Naive thymus-derived CD4-positive, alpha-beta T cell (primary cell): ENCODE measurements around the gene PXYLP1. TPM values are rescaled to one million over a fixed set of nuclear protein-coding genes. Genes with fewer than 3 reads are reported as not detected.
"Not testable (repeated sequence)": the region's sequence is repeated elsewhere in the genome, so short reads cannot be mapped to it uniquely, and the experiment has no call there.

Experiments
- ATAC-seq: fragments of 150-1000 bp; cut with Tn5 transposase; 2 replicates; pipeline ENCODE4 v1.10.0; 2021; ENCODE audit warnings: mild to moderate bottlenecking, moderate library complexity
- CTCF ChIA-PET: fragments of 350-600 bp; sonication (Branson Sonifier 250); formaldehyde crosslinking; loops from one replicate; lab custom pipeline; 2021; ENCODE audit warnings: antibody characterized with exemption; lab: Charles Lee
- POLR2A ChIA-PET: fragments of 350-600 bp; sonication (Branson Sonifier 250); formaldehyde crosslinking; loops from one replicate; lab custom pipeline; 2021; ENCODE audit warnings: antibody characterized with exemption, inconsistent platforms; lab: Charles Lee
- DNase-seq, 9 donors: peaks; one replicate each; pipeline versions ENCODE4 v3.0.0 to v3.0.0-alpha.2; 2020 to 2022; ENCODE audit warnings: mixed read lengths in 1 of 9
- H3K27ac ChIP-seq: one replicate; pipeline ENCODE4 v1.7.0; 2013; ENCODE audit warnings: mild to moderate bottlenecking, low read depth, low read length, moderate library complexity
- H3K27me3 ChIP-seq, 2 donors: one replicate each; pipeline ENCODE4 v1.7.0; 2013; ENCODE audit warnings: low read length in 2 of 2, mild to moderate bottlenecking in 2 of 2, moderate library complexity in 2 of 2; ENCODE audit not compliant: control insufficient read depth in 2 of 2, insufficient read depth in 2 of 2
- H3K36me3 ChIP-seq, 3 experiments: 1 replicate in 2 of 3; 2 replicates in 1 of 3; pipeline ENCODE4 v1.7.0; 2013; ENCODE audit warnings: low read length in 3 of 3, mild to moderate bottlenecking in 3 of 3, moderate library complexity in 1 of 3; ENCODE audit not compliant: insufficient read depth in 3 of 3, control insufficient read depth in 2 of 3
- H3K4me1 ChIP-seq, 2 donors: one replicate each; pipeline ENCODE4 v1.7.0; 2013; ENCODE audit warnings: low read length in 2 of 2, mild to moderate bottlenecking in 2 of 2, moderate library complexity in 1 of 2; ENCODE audit not compliant: control insufficient read depth in 2 of 2, insufficient read depth in 2 of 2
- H3K4me3 ChIP-seq: 2 replicates; pipeline ENCODE4 v1.7.0; 2013; ENCODE audit warnings: mild to moderate bottlenecking, low read length
- H3K9me3 ChIP-seq, 3 experiments: 1 replicate in 2 of 3; 2 replicates in 1 of 3; pipeline ENCODE4 v1.7.0; 2013; ENCODE audit warnings: low read length in 3 of 3; ENCODE audit not compliant: control insufficient read depth in 2 of 3
- H3K27ac Mint-ChIP-seq, 9 donors: one replicate each; pipeline ENCODE4 v1.8.0; 2020 to 2022; ENCODE audit warnings: mixed read lengths in 9 of 9, mild to moderate bottlenecking in 8 of 9, moderate library complexity in 5 of 9, inconsistent platforms in 2 of 9
- H3K27me3 Mint-ChIP-seq, 5 donors: one replicate each; pipeline ENCODE4 v1.8.0; 2021 to 2022; ENCODE audit warnings: mixed read lengths in 5 of 5, mild to moderate bottlenecking in 1 of 5
- H3K36me3 Mint-ChIP-seq, 5 donors: one replicate each; pipeline ENCODE4 v1.8.0; 2020 to 2022; ENCODE audit warnings: mixed read lengths in 5 of 5, mild to moderate bottlenecking in 3 of 5, inconsistent platforms in 1 of 5
- H3K4me1 Mint-ChIP-seq, 7 donors: one replicate each; pipeline ENCODE4 v1.8.0; 2020 to 2022; ENCODE audit warnings: mixed read lengths in 7 of 7, mild to moderate bottlenecking in 3 of 7, inconsistent platforms in 1 of 7
- H3K4me3 Mint-ChIP-seq, 10 donors: one replicate each; pipeline ENCODE4 v1.8.0; 2020 to 2022; ENCODE audit warnings: mild to moderate bottlenecking in 10 of 10, mixed read lengths in 10 of 10, moderate library complexity in 6 of 10, inconsistent platforms in 2 of 10
- H3K9me3 Mint-ChIP-seq, 11 donors: one replicate each; pipeline ENCODE4 v1.8.0; 2020 to 2022; ENCODE audit warnings: mixed read lengths in 11 of 11, mild to moderate bottlenecking in 4 of 11, inconsistent platforms in 1 of 11, moderate library complexity in 1 of 11
- intact Hi-C, 2 donors: fragments of 100-400 bp; cut with micrococcal nuclease; formaldehyde crosslinking; loops; one replicate each; pipeline ENCODE4 v1.15.1; 2023
- polyA plus RNA-seq, 2 donors: library from polyadenylated mRNA; unstranded; fragments of 300-500 nt; fragmentation: Illumina TruSeq; gene quantifications; one replicate each; pipeline ENCODE4 v1.2.3, GENCODE V29; 2021
- total RNA-seq, 6 experiments: library from RNA in 5 of 6; stranded (reverse) in 5 of 6; gene quantifications; 1 replicate in 5 of 6; 2 replicates in 1 of 6; pipeline ENCODE4 v1.2.3 and lab custom pipeline; 2021 to 2026

PXYLP1 gene
- total and polyA plus RNA-seq, 7 experiments from 2014 or later, result 15.8 to 40.9 (median 23.2) TPM

GRCh38 chr3:141193066-141193830, 38.4 kb upstream of the PXYLP1 start:
- no peaks in the 10 kb centered on the region for H3K9me3 ChIP-seq
- ChIA-PET POLR2A (interaction anchor here (1.0 kb wide), 1 partner anchor 38 kb away, joined by 4 read pairs; the partner anchor contains the start of gene PXYLP1), CTCF (interaction anchor here (0.5 to 5.2 kb wide), 7 partner anchors 10 to 193 kb away, joined by 3 to 24 read pairs (median 4); partner anchors contain the start of gene PXYLP1)
- ATAC-seq (no peak), DNase-seq (no peak)
- Mint-ChIP-seq H3K4me1 (peaks cover 0 to 15% (median 13%) of the 10 kb centered on the region in 7 donors), H3K4me3 (no peak overlapping the region), H3K9me3 (peaks cover 0 to 20% (median 5%) of the 10 kb centered on the region in 11 donors), H3K27ac (peak overlapping the region in 1 of 9 donors; percentile 18), H3K27me3 (peaks cover 0 to 32% (median 6%) of the 10 kb centered on the region in 5 donors), H3K36me3 (peaks cover 0 to 9% (median 0%) of the 10 kb centered on the region in 5 donors)
- H3K36me3 ChIP-seq, result no peaks in the 10 kb centered on the region
- H3K27ac ChIP-seq, result no peak overlapping the region
- no peaks in the 10 kb centered on the region for H3K4me1 ChIP-seq
- H3K27me3 ChIP-seq, result peaks cover 0 to 5% of the 10 kb centered on the region in 2 donors
- intact Hi-C loops, result loop anchor here (2.0 to 5.0 kb wide), 3 partner anchors 86 to 1766 kb away; partner anchors contain the start of gene CLSTN2 (in 1 of the 2)
- no peak overlapping the region for H3K4me3 ChIP-seq

GRCh38 chr3:141201122-141201521, 30.5 kb upstream of the PXYLP1 start:
- Histone ChIP-seq H3K27ac (no peak overlapping the region), H3K36me3 (no peaks in the 10 kb centered on the region), H3K4me1 (no peaks in the 10 kb centered on the region), H3K9me3 (no peaks in the 10 kb centered on the region), H3K27me3 (no peaks in the 10 kb centered on the region), H3K4me3 (no peak overlapping the region)
- Mint-ChIP-seq H3K9me3 (peaks cover 0 to 10% (median 3%) of the 10 kb centered on the region in 11 donors), H3K27ac (no peak overlapping the region), H3K4me3 (no peak overlapping the region), H3K36me3 (peaks cover 0 to 4% (median 0%) of the 10 kb centered on the region in 5 donors), H3K27me3 (peaks cover under 1 to 65% (median 8%) of the 10 kb centered on the region in 5 donors), H3K4me1 (no peaks in the 10 kb centered on the region)
- ATAC-seq, result no peak
- intact Hi-C loops, result no loop called here
- POLR2A ChIA-PET, result interaction anchor here (0.6 kb wide), 1 partner anchor 17 kb away, joined by 3 read pairs; no protein-coding TSS in a partner anchor
- CTCF ChIA-PET, result no interaction called here
- no peak for DNase-seq

GRCh38 chr3:141202682-141203081, 28.9 kb upstream of the PXYLP1 start:
- Histone ChIP-seq H3K36me3 (no peaks in the 10 kb centered on the region), H3K4me3 (no peak overlapping the region), H3K27ac (no peak overlapping the region), H3K9me3 (no peaks in the 10 kb centered on the region), H3K4me1 (no peaks in the 10 kb centered on the region), H3K27me3 (no peaks in the 10 kb centered on the region)
- intact Hi-C loops, result no loop called here
- CTCF ChIA-PET, result no interaction called here
- DNase-seq (no peak), ATAC-seq (no peak)
- no peak overlapping the region for H3K27ac Mint-ChIP-seq
- POLR2A ChIA-PET, result interaction anchor here (0.8 kb wide), 1 partner anchor 28 kb away, joined by 3 read pairs; no protein-coding TSS in a partner anchor
- no peak overlapping the region for H3K4me3 Mint-ChIP-seq
- no peaks in the 10 kb centered on the region for H3K4me1 Mint-ChIP-seq
- no peaks in the 10 kb centered on the region for H3K9me3 Mint-ChIP-seq
- H3K27me3 Mint-ChIP-seq, result peaks cover 5 to 53% (median 11%) of the 10 kb centered on the region in 5 donors
- no peaks in the 10 kb centered on the region for H3K36me3 Mint-ChIP-seq

- POLR2A ChIA-PET, result no interaction called here
- no peaks in the 10 kb centered on the region for H3K36me3 Mint-ChIP-seq
- peaks cover 5 to 42% (median 11%) of the 10 kb centered on the region in 5 donors for H3K27me3 Mint-ChIP-seq
- H3K4me3 ChIP-seq, result no peak overlapping the region
- H3K4me3 Mint-ChIP-seq, result no peak overlapping the region
- no peaks in the 10 kb centered on the region for H3K27me3 ChIP-seq
- H3K4me1 ChIP-seq, result no peaks in the 10 kb centered on the region
- intact Hi-C loops, result no loop called here
- H3K4me1 Mint-ChIP-seq, result no peaks in the 10 kb centered on the region
- H3K9me3 Mint-ChIP-seq, result no peaks in the 10 kb centered on the region
- CTCF ChIA-PET, result no interaction called here
- no peaks in the 10 kb centered on the region for H3K9me3 ChIP-seq
- no peaks in the 10 kb centered on the region for H3K36me3 ChIP-seq
- peak overlapping the region in 1 of 9 donors; percentile 52 for H3K27ac Mint-ChIP-seq
- ATAC-seq (no peak), DNase-seq (no peak)
- no peak overlapping the region for H3K27ac ChIP-seq
These were observed 27.8 kb upstream of the PXYLP1 start for GRCh38 chr3:141203866-141204265.

GRCh38 chr3:141204343-141204742, 27.3 kb upstream of the PXYLP1 start:
- Mint-ChIP-seq H3K27me3 (peaks cover 5 to 38% (median 11%) of the 10 kb centered on the region in 5 donors), H3K4me3 (no peak overlapping the region), H3K9me3 (no peaks in the 10 kb centered on the region), H3K27ac (peak overlapping the region in 1 of 9 donors; percentile 52), H3K4me1 (no peaks in the 10 kb centered on the region), H3K36me3 (no peaks in the 10 kb centered on the region)
- Histone ChIP-seq H3K4me3 (no peak overlapping the region), H3K9me3 (no peaks in the 10 kb centered on the region), H3K36me3 (no peaks in the 10 kb centered on the region), H3K27me3 (no peaks in the 10 kb centered on the region), H3K27ac (no peak overlapping the region), H3K4me1 (no peaks in the 10 kb centered on the region)
- ATAC-seq (no peak), DNase-seq (no peak)
- intact Hi-C loops, result no loop called here
- POLR2A ChIA-PET, result no interaction called here
- CTCF ChIA-PET, result no interaction called here

- ATAC-seq, H3K27me3 Mint-ChIP-seq, H3K36me3 ChIP-seq, CTCF ChIA-PET, H3K27ac Mint-ChIP-seq, H3K4me1 ChIP-seq, POLR2A ChIA-PET, H3K27me3 ChIP-seq, intact Hi-C loops, H3K4me3 ChIP-seq, H3K9me3 Mint-ChIP-seq, H3K27ac ChIP-seq, DNase-seq, H3K9me3 ChIP-seq, H3K36me3 Mint-ChIP-seq, H3K4me3 Mint-ChIP-seq, H3K4me1 Mint-ChIP-seq: not testable (repeated sequence)
These were observed 20.3 kb upstream of the PXYLP1 start for GRCh38 chr3:141211306-141211705.
